Measurements from ENCODE around the gene MTMR3.
"Not testable (repeated sequence)": the region's sequence is repeated elsewhere in the genome, so short reads cannot be mapped to it uniquely, and the experiment has no call there.

The MTMR3 gene

DNA sequence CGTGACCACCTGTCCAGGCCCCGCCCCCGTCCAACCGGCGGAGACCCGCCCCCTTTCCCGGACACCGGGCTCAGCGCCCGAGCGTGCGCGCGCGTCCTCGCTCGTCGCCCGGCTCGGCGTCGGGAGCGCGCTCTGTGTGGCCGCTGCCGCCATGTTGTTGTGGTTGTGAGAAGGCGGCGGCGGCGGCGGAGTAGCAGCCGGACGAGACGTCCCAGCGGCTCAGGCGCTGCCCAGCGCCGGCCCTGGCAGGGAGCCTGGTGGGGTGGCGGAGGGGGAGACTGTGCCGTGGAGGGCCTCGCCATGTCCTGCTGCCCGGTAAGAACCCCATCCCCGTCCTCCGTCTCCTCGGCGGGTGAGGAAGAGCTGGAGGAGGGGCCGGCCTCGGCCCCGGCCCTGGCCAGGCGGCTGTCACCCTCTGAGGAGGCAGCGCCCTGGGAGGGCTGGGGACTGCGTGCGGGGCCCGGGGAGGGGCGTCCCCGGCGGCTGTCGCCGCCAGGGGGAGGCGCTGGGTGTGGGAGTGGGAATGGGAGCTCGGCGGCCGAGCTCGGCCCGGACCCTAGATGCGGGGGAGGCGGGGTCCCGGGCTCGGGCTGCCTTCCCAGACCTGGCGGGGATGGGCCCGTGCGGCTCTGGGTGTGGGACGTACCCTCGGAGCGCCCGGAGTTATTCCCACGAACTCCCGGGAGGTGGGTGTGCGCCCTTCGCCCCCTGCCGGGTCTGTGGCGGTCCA lies at the start of gene MTMR3:
TSS of gene MTMR3 (plus strand) at position 130 of the 730 bp plus-strand sequence. CDS start 87,886 bp downstream, outside the sequence.
- DNase-seq = peak; percentile 77

GRCh38 chr22:29833392-29833965 lies 49.5 kb upstream of the MTMR3 start:
- no peak for DNase-seq

DNA sequence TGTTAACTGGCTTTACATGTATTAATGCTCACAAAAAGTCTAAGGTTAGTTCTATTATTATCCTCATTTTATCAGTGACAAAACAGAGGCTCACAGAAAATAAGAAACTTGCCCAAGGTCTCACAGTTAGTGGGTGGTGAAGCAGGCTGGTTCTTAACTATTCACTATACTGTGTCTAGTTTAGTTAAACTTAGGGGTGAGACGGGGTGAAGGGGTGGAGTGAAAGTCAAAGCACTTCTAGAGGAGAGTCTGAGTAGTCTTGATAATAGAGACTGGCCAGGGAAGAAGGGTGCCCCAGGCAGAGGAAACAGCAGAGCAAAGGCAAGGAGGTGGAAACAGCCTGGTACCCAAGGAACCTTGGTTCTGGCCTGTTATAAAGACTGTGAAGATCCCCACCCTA lies 48.9 kb upstream of the MTMR3 start:
- no peak for DNase-seq

DNA sequence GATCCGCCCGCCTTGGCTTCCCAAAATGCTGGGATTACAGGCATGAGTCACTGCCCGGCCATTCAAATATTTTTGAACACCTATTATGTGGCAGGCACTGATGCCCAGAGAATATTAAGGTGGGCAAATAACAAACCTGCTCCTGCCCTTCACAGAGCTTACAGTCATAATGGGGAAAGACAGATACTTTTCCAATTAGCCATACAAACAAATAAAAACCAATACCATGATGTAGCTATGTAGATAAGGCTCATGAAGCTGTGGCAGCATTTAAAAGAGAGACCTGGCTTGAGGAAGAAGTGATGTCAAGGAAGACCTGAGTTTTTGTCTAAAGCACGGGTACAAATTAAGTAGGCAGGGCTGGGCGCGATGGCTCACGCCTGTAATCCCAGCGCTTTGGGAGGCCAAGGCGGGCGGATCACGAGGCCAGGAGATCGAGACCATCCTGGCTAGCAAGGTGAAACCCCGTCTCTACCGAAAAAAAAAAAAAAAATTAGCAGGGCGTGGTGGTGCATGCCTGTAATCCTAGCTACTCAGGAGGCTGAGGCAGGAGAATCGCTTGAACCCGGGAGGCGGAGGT lies 46.1 kb upstream of the MTMR3 start:
- DNase-seq = not testable (repeated sequence)

DNA sequence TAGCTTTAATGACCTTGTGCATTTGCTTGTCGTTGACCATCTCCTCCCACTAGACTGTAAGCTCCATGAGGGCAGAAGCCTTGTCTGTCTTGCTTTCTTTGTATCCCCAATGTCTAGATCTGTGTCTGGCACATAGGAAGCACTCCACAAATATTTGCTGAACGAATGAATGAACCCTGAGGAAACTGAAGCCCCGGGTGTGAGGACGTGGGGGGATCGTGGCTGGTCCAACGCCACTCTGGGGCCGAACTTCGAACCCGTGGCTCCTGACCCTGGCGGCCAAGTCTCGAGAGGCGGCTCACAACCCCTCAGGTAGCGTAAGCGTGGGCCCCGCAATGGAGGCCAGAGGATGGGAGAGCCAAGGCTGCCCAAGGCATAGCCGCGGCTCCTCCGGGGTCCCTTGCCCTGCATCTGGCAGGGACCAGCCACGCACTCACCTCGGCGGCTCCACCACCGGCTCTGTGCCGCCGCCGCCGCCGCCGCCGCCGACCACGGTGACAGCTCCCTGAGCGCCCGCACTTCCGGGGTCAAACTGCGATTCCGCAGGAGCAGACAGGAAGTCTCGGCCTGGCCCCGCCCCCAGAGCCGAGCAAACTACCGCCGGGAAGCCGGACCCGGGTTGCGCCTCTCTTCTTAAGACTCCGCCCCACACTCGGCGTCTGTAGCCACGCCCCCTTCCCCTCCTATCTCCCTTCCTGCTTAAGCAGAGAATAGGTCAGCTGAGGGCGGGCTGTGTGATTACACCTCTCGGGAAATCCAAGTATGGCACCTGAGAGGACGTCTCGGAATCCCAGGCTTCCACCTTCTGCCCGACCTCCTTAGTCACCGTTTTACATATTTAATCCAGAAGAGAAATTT lies 45.0 kb upstream of the MTMR3 start, which contains the start of gene ASCC2:
TSS of gene ASCC2 (minus strand) at position 534 of the 858 bp plus-strand sequence. CDS start 5,949 bp downstream, outside the sequence.
- DNase-seq = peak; percentile 83

DNA sequence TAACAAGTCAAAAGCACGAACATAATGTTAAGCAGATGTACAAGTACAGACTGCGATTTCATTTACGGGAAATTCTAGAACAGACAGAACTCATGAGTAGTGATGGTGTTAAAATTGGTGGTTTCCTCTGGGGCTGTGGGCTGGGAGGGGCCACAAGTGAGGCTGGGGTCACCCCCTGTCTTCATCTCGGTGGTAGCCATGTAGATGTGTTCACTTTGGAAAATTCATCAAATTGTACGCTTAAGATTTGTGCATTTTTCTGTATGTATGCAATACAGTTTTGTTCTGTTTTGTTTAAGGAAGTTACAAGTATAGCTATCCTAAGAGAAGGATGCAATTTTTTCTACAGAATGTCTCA lies 44.4 kb upstream of the MTMR3 start:
- no peak for DNase-seq

DNA sequence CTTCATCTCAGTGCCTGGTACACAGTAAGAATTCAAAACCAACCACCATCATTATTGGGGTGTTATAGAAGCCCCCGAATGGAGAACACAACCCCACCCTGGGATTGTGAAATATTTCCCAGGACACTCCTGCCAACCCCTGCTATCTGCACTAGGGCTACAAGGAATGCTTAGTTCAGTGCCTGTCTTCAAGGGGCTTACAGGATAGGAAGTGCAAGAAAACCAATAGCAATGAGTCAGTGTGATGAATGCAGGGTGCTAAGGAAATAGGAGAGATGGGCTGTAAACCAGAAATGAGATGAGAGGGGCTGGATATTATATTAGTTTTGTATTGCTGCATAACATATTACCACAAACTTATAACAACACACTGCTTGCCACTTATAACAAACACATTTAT lies 43.9 kb upstream of the MTMR3 start:
- DNase-seq = no peak

- DNase-seq = no peak
Measured at GRCh38 chr22:29840498-29840897, 42.5 kb upstream of the MTMR3 start.

GRCh38 chr22:29842172-29842571 lies 40.8 kb upstream of the MTMR3 start:
- DNase-seq = no peak

- no peak for DNase-seq
Measured at GRCh38 chr22:29842740-29843139, 40.2 kb upstream of the MTMR3 start.

- DNase-seq = no peak
Measured at GRCh38 chr22:29846290-29846689, 36.7 kb upstream of the MTMR3 start.

- no peak for DNase-seq
Measured at GRCh38 chr22:29848111-29848510, 34.9 kb upstream of the MTMR3 start.

DNA sequence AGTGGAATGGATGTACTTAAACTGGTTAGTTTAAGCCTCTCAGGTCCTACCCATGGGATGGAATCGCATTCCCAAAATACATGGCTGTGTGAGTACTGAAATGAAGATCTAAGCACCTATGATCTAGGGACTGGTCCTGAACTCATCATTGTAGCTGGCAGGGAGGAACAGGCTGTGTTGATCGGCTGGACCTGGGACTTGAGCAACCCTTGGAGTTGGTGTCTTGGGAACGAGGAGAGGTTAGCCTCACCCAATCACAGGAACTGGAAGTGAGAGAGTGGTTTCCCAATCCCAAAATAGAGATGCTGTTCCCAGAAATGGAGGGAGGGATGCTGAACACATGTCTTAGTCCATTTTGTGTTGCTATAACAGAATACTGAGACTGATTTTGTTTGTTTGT lies 28.5 kb upstream of the MTMR3 start:
- DNase-seq = no peak

GRCh38 chr22:29855611-29856181 lies 27.3 kb upstream of the MTMR3 start:
- no peak for DNase-seq

- no peak for DNase-seq
Measured at GRCh38 chr22:29856496-29856895, 26.5 kb upstream of the MTMR3 start.

DNA sequence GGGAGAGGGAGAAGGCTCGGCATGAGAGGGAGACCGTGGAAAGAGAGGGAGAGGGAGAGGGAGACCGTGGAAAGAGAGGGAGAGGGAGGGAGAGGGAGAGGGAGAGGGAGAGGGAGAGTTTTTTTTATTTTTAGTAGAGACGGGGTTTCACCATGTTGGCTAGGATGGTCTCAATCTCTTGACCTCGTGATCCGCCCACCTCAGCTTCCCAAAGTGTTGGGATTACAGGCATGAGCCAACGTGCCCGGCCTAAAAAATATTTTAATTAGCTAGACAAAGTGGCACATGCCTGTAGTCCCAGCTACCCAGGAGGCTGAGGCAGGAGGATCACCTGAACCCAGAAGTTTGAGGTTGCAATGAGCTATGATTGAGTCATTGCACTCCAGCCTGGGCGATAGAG lies 23.9 kb upstream of the MTMR3 start:
- not testable (repeated sequence) for DNase-seq

DNA sequence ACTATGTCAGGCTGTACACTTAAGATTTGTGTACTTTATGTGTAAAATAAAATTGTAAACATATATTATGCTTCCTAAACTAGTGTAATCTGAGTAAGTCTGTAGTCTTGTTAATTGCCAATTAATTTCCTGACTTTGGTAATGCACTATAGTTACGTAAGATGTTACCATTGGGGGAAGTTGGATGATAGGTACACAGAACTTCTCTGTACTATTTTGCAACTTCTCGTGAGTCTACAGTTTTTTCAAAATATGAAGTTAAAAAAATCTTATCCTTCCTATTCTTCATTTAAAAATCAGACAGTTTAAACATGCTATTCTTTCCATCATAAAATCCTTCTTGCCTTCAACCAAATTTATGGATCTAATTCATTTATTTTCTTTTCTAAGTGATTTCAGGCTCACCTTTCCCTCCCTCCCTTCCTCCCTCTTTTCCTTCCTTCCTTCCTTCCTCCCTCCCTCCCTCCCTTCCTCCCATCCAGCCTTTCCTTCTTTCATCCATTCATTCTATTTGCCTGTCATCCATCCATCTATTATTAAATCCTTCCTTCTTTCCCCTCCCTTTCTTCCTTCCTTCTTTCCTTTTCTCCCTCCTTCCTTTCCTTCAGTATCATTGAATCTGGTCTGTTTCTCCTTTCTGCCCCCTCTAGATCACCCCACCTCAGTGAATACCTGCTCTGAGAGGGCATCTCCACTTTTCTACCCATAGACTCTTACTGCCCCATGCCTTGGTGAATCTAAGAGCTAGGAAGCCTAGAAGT lies 22.8 kb upstream of the MTMR3 start:
- DNase-seq = no peak

GRCh38 chr22:29861672-29862297 lies 21.2 kb upstream of the MTMR3 start:
- DNase-seq = no peak

DNA sequence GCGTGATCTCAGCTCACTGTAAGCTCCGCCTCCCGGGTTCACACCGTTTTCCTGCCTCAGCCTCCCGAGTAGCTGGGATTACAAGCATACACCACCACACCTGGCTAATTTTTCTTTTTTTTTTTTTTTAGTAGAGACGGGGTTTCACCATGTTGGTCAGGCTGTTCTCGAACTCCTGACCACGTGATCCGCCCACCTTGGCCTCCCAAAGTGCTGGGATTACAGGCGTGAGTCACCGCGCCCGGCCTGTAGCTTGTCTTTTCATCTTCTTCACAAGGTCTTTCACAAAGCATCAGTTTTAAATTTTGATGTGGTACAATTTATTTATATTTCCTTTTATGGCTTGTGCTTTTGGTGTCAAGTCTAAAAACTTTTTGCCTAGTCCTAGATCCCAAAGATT lies 17.4 kb upstream of the MTMR3 start:
- not testable (repeated sequence) for DNase-seq

GRCh38 chr22:29867260-29867659 lies 15.7 kb upstream of the MTMR3 start:
- no peak for DNase-seq

GRCh38 chr22:29867851-29868250 lies 15.1 kb upstream of the MTMR3 start:
- no peak for DNase-seq

DNA sequence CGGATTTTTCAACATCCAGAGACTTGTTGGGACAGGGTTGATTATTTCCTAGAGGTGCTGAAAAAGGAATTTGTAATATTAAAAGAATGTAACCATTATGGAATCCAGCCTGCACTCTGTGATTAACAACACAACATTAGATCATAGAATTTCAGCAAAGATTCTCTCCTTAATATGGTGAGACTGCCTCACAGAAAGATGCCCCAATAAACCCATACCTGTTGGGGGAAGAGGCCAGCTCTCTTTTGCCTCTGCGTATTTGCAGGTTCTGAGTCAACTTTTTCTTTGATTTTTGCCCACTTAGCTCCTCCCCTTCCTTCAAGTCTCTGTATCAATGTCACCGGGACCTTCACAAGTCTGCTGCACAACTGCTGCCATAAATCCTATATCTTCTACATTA lies 12.4 kb upstream of the MTMR3 start:
- DNase-seq = no peak
